Renal cortex interstitium (tissue), 11 donors: ENCODE results near the gene LCN10. TPM values are rescaled to one million over a fixed set of nuclear protein-coding genes. Genes with fewer than 3 reads are reported as not detected.

Source experiments
- DNase-seq, 11 donors: peaks; one replicate each; pipeline ENCODE4 v3.0.0-alpha.2; 2013; ENCODE audit warnings: low read depth in 9 of 11, low spot score in 4 of 11; ENCODE audit errors: extremely low read depth in 1 of 11
- polyA plus RNA-seq, 3 donors: library from polyadenylated mRNA; unstranded; fragments of 120-200 nt; gene quantifications; one replicate each; pipeline ENCODE4 v1.2.1, GENCODE V29; 2013; ENCODE audit not compliant: insufficient read length in 3 of 3

The LCN10 gene
- polyA plus RNA-seq, 3 donors = 0.95 to 2.8 (median 2.5) TPM

DNA sequence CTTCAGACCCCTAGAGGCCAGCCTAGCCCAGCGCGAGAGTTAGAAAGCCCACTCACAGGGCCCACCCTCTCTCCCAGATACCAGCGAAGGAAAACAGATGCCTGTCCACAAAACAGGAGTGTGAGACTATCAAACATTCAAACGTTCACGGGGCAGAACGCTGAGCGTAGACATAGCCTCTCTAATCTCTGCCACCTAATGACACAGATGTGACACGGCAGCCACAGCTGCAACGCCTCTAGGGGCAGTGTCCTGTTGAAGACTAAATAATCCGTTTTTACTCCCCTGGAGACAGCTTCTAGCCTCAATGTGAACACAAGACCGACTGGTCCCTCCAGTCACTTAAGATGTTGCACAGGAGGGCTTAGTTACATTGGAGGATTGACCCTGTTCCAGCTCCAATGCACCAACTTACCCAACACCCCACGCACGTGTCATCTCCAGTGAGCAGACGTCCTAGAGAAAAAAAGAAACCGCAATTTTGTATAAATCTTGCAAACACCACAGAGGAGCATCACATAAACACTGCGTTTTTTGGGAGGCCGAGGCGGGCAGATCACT lies 16.0 kb downstream of the LCN10 start:
- DNase-seq = no peak

DNA sequence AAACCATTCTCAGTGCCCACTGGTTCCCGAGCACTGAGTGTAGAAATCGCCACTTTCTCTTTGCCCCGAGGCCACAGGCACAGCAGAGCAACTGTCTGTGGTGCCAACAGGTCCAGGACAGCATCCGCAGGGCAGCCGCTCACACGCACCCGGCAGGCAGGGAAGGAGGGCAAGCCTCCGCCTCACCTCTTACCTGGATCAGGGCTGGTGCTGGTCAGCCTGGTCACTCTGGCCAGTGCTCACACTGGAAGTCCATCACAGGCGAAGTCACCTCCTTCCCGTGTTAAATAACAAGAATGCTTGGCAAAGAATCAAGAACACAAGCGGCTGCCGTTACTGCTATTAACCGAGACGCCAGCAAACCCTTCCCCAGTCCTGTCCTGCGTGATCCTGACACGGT lies 16.6 kb downstream of the LCN10 start:
- no peak for DNase-seq

DNA sequence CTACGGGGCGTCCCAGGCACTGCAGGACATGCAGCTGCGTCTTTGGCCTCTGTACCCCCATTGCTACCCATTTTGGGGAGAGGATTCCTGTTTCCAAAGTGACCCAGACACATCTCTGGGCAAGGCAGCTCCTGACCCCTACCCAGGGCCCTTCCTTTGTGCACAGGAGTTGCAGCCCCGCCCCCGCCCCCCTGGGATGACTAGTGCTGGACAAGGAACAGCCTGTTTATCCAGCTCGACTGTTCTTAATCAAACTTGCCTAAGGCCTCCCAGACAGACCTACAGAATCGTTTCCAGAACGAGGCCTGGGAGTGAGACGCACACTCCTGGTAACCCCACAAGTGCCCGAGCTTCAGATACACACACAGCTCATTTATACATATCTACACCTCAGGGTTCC lies 17.1 kb downstream of the LCN10 start:
- no peak for DNase-seq

DNA sequence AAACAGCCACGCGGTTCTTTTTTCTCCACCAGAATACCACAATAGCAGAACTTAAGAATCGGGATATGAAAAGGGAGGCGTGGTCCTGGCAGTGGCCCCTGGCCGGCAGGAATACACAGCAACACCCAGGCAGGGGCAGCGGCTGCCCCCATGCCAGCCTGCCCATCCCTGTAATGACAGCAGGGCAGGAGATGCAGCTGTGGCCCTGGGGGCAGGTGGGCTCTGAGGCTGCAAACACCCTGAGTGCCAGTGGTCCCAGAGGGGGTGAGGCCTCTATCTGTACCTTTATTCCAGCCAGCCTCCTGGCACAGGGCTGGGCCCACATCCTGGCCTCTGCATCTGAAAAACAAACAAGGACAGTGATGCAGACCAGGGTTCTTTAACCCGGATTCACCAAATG lies 18.0 kb downstream of the LCN10 start:
- no peak for DNase-seq

DNA sequence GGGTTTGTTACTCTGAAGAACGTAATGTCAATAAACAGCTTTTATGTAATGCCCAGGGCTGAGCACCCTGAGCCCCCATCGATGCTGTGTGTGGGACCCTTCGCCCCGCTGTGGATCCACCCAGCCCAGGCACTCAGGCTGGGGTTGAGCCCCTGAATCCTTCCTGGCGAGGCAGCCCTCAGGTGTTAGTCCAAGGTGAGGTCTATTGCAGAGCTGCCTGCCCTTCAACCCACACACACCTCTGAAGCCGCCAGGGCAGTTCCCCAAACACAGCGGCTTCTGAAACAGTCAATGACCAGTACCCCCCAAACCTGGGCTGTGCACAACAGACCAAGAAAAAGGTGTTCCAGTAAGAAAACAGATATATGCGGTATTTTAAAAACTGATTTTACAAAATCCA lies 18.8 kb downstream of the LCN10 start:
- DNase-seq = no peak

DNA sequence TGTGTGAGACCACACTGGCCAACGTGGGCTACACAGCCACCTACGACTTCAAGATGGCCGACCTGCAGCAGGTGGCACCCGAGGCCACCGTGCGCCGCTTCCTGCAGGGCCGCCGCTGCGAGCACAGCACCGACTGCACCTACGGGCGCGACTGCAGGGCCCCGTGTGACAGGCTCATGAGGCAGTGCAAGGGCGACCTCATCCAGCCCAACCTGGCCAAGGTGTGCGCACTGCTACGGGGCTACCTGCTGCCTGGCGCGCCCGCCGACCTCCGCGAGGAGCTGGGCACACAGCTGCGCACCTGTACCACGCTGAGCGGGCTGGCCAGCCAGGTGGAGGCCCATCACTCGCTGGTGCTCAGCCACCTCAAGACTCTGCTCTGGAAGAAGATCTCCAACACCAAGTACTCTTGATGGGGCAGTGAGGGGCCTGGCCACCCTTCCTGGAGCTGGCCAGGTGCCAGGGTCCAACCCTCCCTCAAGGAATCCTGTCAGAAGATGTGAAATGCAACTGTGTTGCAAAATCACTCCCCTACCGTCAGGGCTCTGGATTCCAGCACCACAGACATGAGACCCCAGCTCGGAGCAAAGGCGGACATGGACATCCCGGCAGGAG lies 19.3 kb downstream of the LCN10 start:
- DNase-seq = no peak

DNA sequence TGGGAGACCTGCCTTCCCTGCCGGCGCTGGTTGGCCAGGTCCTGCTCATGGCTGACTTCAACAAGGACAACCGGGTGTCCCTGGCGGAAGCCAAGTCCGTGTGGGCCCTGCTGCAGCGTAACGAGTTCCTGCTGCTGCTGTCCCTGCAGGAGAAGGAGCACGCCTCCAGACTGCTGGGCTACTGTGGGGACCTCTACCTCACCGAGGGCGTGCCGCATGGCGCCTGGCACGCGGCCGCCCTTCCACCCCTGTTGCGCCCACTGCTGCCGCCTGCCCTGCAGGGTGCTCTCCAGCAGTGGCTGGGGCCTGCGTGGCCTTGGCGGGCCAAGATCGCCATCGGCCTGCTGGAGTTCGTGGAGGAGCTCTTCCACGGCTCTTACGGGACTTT lies 19.8 kb downstream of the LCN10 start:
- DNase-seq = no peak

DNA sequence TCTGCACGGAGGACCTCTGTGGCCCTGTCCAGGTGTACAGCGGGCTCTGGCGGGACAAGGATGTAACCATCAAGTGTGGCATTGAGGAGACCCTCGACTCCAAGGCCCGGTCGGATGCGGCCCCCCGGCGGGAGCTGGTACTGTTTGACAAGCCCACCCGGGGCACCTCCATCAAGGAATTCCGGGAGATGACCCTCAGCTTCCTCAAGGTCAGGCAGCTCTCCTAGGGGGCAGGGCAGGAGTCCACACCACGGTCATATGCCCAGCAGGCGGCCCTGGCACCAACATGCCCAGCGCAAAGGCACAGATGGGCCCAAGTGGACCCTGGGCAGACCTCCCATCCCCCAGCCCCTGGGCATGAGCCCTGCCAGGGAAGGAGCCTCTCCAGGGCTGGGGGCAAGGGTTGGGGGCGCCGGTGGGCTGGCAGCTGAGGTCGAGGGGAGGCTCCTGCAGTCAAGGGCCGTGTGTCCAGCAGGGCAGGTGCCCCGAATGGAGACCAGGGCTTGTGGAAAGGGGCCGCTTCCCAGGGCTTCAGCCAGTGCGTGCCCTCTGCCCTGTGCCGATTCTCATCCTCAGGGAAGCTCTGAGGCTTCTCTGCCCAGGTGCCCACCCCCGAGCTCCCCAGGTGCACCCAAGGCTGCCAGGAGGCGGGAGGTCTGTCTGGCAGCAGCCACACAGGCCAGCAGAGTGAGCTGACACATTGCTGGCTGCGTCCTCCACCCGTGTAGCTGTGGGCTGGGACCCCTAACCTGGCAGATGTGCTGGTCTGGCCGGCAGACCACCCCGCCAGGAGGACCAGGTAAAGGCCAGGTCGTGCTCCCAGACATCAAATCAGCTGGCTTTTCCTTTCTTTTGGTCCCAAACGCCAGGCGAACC lies 20.4 kb downstream of the LCN10 start:
- no peak for DNase-seq

DNA sequence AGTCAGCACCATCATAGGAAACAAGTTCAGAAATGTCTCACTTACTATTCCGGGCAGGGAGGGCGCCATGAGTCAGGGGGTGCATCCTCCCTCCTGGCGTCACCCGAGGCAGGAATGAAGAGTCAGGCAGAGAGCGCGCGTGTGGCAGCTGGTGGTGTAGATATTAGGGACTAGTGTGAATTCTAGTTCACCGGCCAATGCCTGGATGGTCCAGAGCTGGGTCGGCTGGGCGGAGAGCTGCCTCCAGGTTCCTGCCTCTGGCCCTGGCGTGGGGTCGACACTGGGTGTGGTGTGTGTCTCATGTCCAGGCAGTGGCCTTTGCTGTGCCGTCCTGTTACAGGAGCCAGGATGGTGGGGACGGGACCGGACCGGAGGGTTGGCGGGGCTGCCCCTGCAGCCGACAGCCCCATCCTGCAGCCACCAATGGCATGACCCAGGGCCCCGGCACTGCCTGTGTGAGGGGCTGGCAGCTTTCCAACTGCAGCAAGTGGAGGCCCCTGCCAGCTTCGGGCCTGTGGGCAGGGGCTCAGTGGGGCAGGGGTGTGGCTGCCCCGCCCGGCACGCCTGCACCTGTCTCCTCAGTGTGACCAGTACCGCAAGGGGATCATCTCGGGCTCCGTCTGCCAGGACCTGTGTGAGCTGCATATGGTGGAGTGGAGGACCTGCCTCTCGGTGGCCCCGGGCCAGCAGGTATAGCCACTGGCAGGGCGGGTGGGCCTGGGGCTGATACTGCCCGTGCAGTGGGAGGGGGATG lies 21.2 kb downstream of the LCN10 start:
- DNase-seq = no peak

DNA sequence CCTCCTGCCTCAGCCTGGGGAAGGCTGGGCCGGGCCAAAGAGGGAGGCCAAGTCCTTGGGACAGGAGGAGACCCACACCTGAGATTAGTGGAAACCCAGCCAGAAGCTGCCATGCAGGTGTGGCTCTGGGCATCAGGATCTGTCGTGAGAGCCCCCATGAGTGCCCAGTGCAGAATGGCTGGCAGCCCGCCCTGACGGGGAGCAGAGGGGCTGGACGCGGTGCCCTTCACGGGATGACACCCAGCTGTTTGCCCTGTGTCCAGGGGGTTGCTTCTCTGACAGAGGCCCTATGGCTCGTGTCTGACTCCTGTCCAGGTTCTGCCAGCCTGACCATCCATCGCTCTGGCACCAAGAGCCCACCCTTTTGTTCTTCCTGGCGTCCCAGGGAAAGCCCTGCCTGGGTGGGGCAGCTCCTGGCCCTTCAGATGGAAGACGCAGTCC lies 21.8 kb downstream of the LCN10 start:
- DNase-seq = no peak

DNA sequence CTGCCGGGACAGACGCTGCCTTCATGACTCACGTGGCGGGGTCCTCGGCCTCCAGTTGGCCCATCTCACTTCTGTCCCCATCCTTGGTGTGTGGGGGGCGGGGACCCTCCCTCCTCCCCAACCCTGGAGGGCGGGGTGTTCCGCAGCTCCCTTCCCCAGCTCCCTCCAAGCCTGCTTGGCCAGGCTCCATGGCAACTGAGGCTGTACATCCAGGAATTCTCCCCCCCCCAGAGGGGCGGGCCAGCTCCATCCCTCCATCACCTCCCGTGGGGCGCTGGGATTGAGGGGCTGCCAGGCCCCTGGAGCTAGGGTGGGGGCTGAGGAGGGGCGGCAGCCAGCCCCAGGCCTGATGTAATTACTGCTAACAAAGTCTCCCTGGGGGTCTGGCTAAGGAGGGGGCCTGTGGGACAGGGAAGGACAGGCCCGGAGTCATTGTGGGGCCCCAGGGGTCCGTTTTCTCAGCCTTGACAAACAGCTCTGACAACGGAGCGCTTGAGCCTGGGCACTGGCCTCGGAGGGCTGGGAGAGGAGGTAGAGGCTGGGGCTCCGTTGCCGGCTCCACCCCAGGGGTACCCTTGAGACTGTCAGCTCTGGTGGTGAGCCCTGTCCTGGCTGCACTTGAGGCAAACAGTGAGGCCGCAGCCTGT lies 22.4 kb downstream of the LCN10 start:
- no peak for DNase-seq

DNA sequence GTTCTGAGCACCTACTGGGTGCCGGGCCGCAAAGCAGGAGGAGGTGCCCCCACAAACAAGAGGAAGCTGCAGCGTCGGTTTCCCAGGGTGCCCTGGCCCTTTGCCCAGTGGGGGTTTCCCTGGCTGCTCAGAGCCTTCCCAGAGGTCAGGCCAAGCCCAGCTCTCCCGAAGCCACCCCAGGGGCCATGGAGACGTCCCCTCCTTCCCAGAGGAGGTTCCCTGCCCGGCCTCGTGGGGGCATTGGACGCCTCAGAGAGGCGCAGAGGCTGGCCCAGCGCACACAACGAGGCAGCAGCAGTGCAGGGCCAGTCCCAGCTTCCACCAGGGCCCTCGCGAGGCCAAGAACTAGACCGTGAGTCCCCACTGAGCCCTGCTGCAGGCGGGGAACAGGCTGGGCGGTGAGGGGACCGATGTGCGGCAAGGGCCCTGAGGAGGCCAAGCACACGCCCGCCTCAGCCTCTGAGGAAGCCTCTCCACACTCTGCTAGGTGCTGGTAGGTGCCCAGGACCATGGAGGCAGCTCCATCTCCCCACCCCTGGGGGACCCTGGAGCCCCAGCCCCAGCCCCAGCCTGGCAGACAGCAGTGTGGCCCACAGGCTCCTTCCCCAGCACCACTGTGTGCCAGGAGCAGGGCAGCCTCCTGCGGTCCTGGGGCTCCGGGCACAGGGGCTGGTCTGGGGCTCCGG lies 23.4 kb downstream of the LCN10 start:
- DNase-seq = no peak

DNA sequence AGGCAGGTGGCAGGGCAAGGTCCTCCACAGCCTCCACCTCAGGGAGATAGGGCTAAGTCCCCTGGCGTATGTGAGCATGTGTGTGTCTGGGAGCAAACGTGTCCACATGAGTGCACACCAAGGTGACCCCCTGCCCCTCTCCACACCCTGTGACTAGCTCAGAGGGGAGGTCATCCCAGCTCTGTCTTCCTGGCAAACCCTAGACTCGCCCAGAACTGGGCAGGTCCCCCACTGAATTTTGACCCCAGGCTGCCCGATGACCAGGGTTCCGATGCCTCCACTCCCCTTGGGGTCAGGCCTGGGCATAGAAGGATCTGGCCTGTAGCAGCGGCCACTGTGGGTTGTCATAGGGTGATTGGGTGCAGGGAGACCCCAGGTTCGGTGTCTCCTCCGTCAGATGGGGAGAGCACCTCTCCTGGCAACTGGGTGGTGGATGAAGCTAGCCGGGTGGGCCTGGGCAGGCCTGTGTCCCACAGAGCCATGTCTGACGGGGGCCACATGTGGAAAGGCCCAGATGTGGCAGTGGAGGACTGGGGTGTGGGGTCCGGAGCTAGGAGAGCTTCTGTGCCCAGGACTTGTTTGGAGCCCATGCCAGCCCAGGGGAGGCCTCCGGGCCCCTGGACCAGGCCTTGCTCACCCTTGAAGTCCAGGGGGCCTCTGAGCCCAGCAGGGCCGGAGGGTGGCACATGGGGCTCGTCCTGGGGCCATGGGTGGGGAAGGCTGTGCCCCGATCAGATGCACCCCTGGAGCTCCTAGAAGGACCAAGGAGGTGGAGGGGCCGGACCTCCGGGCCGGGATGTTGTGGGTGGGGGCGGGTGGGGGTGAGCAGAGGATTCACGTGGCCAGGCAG lies 24.2 kb downstream of the LCN10 start:
- DNase-seq = no peak

DNA sequence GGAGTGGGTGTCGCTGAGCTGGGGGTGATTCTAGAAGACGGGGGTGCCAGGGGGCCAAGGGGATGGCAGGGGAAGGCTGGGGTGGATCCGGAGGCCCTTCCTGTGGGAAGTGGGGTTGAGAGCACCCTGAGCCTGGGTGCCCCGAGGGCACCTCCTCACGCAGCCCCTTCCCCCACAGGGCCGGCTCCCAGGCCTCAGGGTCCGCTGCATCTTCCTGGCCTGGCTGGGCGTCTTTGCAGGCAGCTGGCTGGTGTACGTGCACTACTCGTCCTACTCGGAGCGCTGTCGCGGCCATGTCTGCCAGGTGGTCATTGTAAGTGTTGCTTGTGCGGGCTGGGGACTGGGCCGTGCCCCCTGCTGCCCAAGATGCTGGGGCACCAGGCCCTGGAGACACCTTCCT lies 25.3 kb downstream of the LCN10 start:
- no peak for DNase-seq

DNA sequence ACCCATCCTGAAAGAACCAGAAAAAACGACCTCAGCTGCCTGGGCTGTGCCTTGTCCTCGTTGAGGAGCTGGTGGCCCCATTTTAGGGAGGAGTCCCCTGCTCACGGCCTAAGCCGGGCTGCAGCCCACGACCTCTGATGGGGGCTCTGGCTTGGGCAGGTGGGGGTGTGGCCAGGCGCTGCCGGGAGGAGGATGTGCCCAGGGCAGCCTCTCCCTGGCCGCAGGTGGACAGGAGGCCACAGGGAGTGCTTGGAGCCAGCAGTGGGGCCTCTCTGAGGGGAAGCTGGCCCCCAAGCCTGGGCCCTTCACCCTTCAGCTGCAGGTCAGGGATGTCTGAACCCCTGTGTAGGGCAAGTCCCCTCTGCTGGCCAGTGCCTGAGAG lies 27.9 kb downstream of the LCN10 start:
- DNase-seq = no peak

DNA sequence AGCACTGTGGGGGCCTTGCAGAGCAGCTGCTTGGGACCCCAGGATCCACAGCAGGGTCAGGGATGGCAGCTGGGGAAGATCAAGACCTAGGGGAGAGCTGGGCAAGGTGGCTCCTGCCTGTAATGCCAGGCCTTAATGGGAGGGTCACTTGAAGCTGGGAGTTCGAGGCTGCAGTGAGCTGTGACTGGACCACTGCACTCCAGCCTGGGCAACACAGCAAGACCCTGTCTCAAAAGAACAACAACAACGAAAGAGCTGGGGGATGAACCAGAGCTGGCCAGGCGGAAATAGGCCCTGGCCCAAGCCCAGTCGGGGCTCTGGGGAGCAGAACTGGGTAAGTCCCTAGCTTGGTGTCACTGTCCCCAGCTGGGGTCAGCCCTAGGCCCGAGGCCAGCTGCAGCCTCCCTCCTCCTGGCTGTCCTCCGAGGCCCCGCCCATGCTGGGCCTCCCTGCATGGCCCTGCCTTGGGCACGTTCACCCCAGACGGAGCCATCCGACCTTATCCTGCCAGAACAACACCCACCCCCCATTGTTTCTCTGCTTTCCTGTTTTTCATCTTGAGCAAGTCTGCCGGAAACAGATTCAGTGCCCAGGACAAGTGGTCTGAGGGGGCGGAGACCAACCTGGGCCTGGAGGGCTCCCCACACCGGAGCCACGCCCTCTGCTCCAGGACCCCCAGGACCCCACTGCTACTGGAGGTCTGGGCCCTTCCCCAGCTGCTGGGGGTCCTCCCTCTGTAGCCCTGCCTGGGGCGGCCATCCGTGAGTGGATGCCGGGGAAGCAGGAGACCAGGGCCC lies 28.4 kb downstream of the LCN10 start:
- no peak for DNase-seq

DNA sequence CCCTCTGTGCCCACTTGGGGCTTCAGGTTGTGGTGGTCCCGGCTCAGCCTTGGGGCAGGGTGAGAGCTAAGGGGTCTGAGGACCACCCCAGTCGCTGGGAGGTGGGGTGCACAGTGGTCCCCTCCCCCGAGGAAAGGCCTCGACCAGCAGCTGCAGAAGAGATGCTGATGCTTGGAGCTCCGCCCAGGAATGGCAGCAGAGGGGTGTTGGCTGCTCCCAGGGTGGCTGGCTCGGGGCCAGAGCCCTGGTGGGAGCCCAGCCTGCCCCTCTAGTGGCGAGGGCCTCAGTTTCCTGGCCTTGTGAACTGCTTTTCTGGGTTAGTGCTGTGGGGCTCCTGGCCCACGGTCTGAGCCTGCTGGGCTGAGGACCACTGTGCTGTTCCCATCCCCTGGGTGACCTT lies 29.2 kb downstream of the LCN10 start:
- no peak for DNase-seq
